DMS 273 (cell line): ENCODE results near the gene GABPA.
"Not testable (repeated sequence)": the region's sequence is repeated elsewhere in the genome, so short reads cannot be mapped to it uniquely, and the experiment has no call there.

Experiments used
- DNase-seq: peaks from one replicate; lab custom pipeline; 2025; ENCODE audit not compliant: unreplicated experiment; lab: John Stamatoyannopoulos, UW

GABPA gene

GRCh38 chr21:25734904-25735645, at the start of gene GABPA, which contains the start of gene ATP5PF:
GABPA (plus strand) TSS chr21:25734972; CDS start chr21:25741599, 6,627 bp downstream.
ATP5PF (minus strand) TSS chr21:25734904; CDS start chr21:25729794, 5,110 bp downstream.
- DNase-seq, result peak; percentile 99

GRCh38 chr21:25687787-25688186, 47.0 kb upstream of the GABPA start:
- DNase-seq, result no peak

GRCh38 chr21:25688275-25689155, 46.3 kb upstream of the GABPA start:
- DNase-seq, result no peak

GRCh38 chr21:25689226-25689625, 45.5 kb upstream of the GABPA start:
- no peak for DNase-seq

GRCh38 chr21:25691976-25692375, 42.8 kb upstream of the GABPA start:
- DNase-seq, result no peak

GRCh38 chr21:25695461-25695860, 39.3 kb upstream of the GABPA start:
- not testable (repeated sequence) for DNase-seq

GRCh38 chr21:25700741-25701140, 34.0 kb upstream of the GABPA start:
- DNase-seq, result no peak

- DNase-seq, result no peak
These were observed 33.2 kb upstream of the GABPA start for GRCh38 chr21:25701529-25701928.

GRCh38 chr21:25708467-25709065, 26.2 kb upstream of the GABPA start:
- peak; percentile 60 for DNase-seq

- peak; percentile 8 for DNase-seq
These were observed 25.0 kb upstream of the GABPA start for GRCh38 chr21:25709684-25710265.

- no peak for DNase-seq
These were observed 24.2 kb upstream of the GABPA start for GRCh38 chr21:25710550-25710949.

GRCh38 chr21:25714066-25714465, 20.7 kb upstream of the GABPA start:
- not testable (repeated sequence) for DNase-seq

- DNase-seq, result peak; percentile 24
These were observed 17.2 kb upstream of the GABPA start for GRCh38 chr21:25717491-25718147.

- no peak for DNase-seq
These were observed 12.8 kb upstream of the GABPA start for GRCh38 chr21:25721987-25722386.

GRCh38 chr21:25722631-25723030, 12.1 kb upstream of the GABPA start:
- no peak for DNase-seq

- DNase-seq, result no peak
These were observed 2.5 kb upstream of the GABPA start for GRCh38 chr21:25732091-25732760.

- peak; percentile 47 for DNase-seq
These were observed 716 bp upstream of the GABPA start for GRCh38 chr21:25733859-25734653.

GRCh38 chr21:25734654-25734903, 193 bp upstream of the GABPA start:
- no peak for DNase-seq
